Measurements from ENCODE around the gene SUGCT. TPM values are rescaled to one million over a fixed set of nuclear protein-coding genes. Genes with fewer than 3 reads are reported as not detected.

SUGCT gene
- total RNA-seq, 4 donors from 2014 or later, result 7.8 to 15.0 (median 12.8) TPM

DNA sequence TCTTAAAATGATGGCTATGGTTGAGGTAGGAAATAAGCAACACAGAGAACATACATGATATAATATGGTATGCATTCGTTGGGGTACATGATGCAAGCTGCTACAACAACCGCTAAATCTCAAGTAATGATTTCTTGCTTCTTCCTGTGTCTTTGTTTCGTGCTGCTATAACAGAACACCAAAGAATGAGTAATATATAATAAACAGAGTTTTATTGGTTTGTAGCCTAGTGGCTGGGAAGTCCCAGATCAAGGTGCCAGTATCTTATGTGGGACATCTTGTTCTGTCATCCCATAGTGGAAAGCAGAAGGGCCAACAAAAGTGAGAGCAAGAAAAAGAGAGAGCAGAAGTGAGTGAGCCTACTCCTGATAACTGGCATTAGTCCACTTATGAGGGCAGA, 689.7 kb downstream of the SUGCT start:
- Histone ChIP-seq H3K27me3 (no peaks in the 10 kb centered on the region), H3K27ac (replicated peaks in 1 of 4) (peak overlapping the region; percentile 41 to 88 (median 80)), H3K9me3 (no peaks in the 10 kb centered on the region), H3K4me3 (no peak overlapping the region), H3K36me3 (no peaks in the 10 kb centered on the region), H3K4me1 (peaks cover 8 to 64% (median 60%) of the 10 kb centered on the region in 4 donors)
- DNase-seq (ENCODE audit: extremely low spot score), result no peak
- intact Hi-C loops (cut with DNase I), result no loop called here
- 80% methylated on average over 3 of the region's 3 CpGs for WGBS
- no peak for TF ChIP-seq CTCF (IDR thresholded peaks at IDR 0.05)
- TF ChIP-seq POLR2AphosphoS5 (IDR thresholded peaks at IDR 0.05), result no peak
- no peak for TF ChIP-seq POLR2A (IDR thresholded peaks at IDR 0.05; ENCODE audit: low read depth)
- TF ChIP-seq EP300 (IDR thresholded peaks at IDR 0.05), result no peak

- no peaks in the 10 kb centered on the region for H3K9me3 ChIP-seq
- H3K4me1 ChIP-seq, result peaks cover 8 to 68% (median 63%) of the 10 kb centered on the region in 4 donors
- WGBS, result 55% methylated on average over 3 of the region's 3 CpGs
- no peaks in the 10 kb centered on the region for H3K27me3 ChIP-seq
- no peaks in the 10 kb centered on the region for H3K36me3 ChIP-seq
- no peak for DNase-seq (ENCODE audit: extremely low spot score)
- H3K4me3 ChIP-seq, result no peak overlapping the region
- peak in 1 of 2 donors; percentile 37 for TF ChIP-seq POLR2AphosphoS5 (IDR thresholded peaks at IDR 0.05)
- no peak for TF ChIP-seq EP300 (IDR thresholded peaks at IDR 0.05)
- no peak for TF ChIP-seq CTCF (IDR thresholded peaks at IDR 0.05)
- H3K27ac ChIP-seq (replicated peaks in 1 of 4), result peak overlapping the region; percentile 74 to 88 (median 80)
- intact Hi-C loops (cut with DNase I), result no loop called here
Measured at GRCh38 chr7:40826411-40827221, 691.8 kb downstream of the SUGCT start.

DNA sequence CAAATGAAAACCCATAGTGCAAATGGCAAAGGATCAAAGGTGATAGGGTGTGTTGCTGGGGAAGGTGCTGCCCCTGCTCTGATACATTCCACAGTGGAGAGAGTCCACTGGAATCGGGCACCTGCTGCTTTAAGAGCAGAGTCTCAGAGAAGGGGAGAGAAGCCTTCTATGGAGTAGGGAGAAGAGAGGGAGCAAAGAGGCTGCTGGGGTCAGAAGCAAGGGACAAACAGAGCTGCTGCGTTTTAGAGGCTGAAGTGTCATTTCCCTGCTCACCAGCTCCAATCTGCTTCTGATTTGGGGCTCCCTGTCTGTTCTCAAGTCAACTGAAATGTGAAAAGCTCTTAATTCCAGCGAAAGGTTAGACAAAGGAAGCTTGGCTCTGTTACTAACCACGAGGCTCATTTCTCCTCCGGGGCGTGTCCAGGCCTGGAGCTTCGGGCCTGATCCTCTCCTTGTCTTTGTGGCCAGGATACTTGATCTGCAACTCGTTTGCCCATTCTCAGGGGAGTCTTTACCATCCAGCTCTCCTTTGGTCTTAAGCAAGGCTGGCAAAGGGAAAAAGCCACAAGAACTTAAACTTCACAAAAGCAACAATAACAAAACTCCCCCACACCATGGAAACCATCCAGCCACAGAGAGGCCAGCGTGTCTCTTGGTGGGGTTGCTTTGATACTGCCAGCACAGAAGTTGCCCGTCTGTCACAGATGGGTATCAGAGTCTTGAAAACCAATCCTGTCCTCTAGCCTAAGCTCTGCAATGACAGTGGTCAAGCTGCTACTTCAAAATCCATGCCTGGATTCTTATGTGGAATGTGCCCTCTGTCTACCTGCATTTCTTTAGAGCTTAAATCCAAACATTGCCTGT, 692.6 kb downstream of the SUGCT start:
- 46% methylated on average over 10 of the region's 10 CpGs for WGBS
- Histone ChIP-seq H3K27ac (replicated peaks in 1 of 4) (peak overlapping the region; percentile 74 to 88 (median 80)), H3K27me3 (no peaks in the 10 kb centered on the region), H3K36me3 (no peaks in the 10 kb centered on the region), H3K9me3 (no peaks in the 10 kb centered on the region), H3K4me1 (peaks cover 8 to 75% (median 66%) of the 10 kb centered on the region in 4 donors), H3K4me3 (no peak overlapping the region)
- DNase-seq (ENCODE audit: extremely low spot score), result no peak
- TF ChIP-seq EP300 (IDR thresholded peaks at IDR 0.05), result no peak
- no peak for TF ChIP-seq POLR2A (IDR thresholded peaks at IDR 0.05; ENCODE audit: low read depth)
- no peak for TF ChIP-seq CTCF (IDR thresholded peaks at IDR 0.05)
- no peak for TF ChIP-seq POLR2AphosphoS5 (IDR thresholded peaks at IDR 0.05)
- intact Hi-C loops (cut with DNase I), result no loop called here

GRCh38 chr7:40828686-40829600, 694.1 kb downstream of the SUGCT start:
- Histone ChIP-seq H3K9me3 (no peaks in the 10 kb centered on the region), H3K36me3 (no peaks in the 10 kb centered on the region), H3K4me1 (peaks cover 8 to 78% (median 60%) of the 10 kb centered on the region in 4 donors), H3K27me3 (no peaks in the 10 kb centered on the region), H3K27ac (replicated peaks in 1 of 4) (peak overlapping the region in 1 of 4 donors; percentile 44), H3K4me3 (no peak overlapping the region)
- TF ChIP-seq CTCF (IDR thresholded peaks at IDR 0.05), result no peak
- no peak for TF ChIP-seq EP300 (IDR thresholded peaks at IDR 0.05)
- no peak for TF ChIP-seq POLR2AphosphoS5 (IDR thresholded peaks at IDR 0.05)
- TF ChIP-seq POLR2A (IDR thresholded peaks at IDR 0.05; ENCODE audit: low read depth), result no peak
- intact Hi-C loops (cut with DNase I), result no loop called here
- DNase-seq (ENCODE audit: extremely low spot score), result no peak
- WGBS, result 88% methylated on average over 10 of the region's 10 CpGs

Data from esophagus muscularis mucosa (tissue), 4 donors.